H9 (cell line): ENCODE results near the gene WDR64. TPM values are rescaled to one million over a fixed set of nuclear protein-coding genes. Genes with fewer than 3 reads are reported as not detected.

ENCODE experiments used
- DNase-seq: peaks from one replicate; pipeline ENCODE4 v3.0.0-alpha.2; 2017
- H2AFZ ChIP-seq: one replicate; pipeline ENCODE4 v1.6.1; 2013; ENCODE audit warnings: mild to moderate bottlenecking, low read length, control low read depth, moderate library complexity
- H2AK5ac ChIP-seq: 2 replicates; pipeline ENCODE4 v1.6.1; 2013; ENCODE audit warnings: low read length, control low read depth, mixed read lengths; ENCODE audit not compliant: insufficient read length
- H2BK120ac ChIP-seq: one replicate; pipeline ENCODE4 v1.6.1; 2013; ENCODE audit warnings: low read depth, mild to moderate bottlenecking, low read length, control low read depth, inconsistent platforms; ENCODE audit not compliant: poor library complexity, severe bottlenecking
- H2BK12ac ChIP-seq: 2 replicates; pipeline ENCODE4 v1.6.1; 2013; ENCODE audit warnings: low read length, control low read depth, mixed read lengths, low read depth; ENCODE audit not compliant: insufficient read length
- H2BK15ac ChIP-seq: 2 replicates; pipeline ENCODE4 v1.6.1; 2013; ENCODE audit warnings: low read depth, low read length, control low read depth
- H2BK20ac ChIP-seq: one replicate; pipeline ENCODE4 v1.6.1; 2013; ENCODE audit warnings: low read depth, mild to moderate bottlenecking, low read length, control low read depth, inconsistent platforms; ENCODE audit not compliant: poor library complexity, severe bottlenecking
- H2BK5ac ChIP-seq: 2 replicates; pipeline ENCODE4 v1.6.1; 2013; ENCODE audit warnings: low read length, control low read depth, mixed read lengths; ENCODE audit not compliant: insufficient read length
- H3K14ac ChIP-seq: 2 replicates; pipeline ENCODE4 v1.6.1; 2013; ENCODE audit warnings: low read length, control low read depth; ENCODE audit not compliant: insufficient read depth
- H3K18ac ChIP-seq: 2 replicates; pipeline ENCODE4 v1.6.1; 2013; ENCODE audit warnings: low read depth, mild to moderate bottlenecking, mixed read lengths, low read length, control low read depth; ENCODE audit not compliant: insufficient read length
- H3K23ac ChIP-seq: 2 replicates; pipeline ENCODE4 v1.6.1; 2013; ENCODE audit warnings: low read length, control low read depth, mixed read lengths, low read depth; ENCODE audit not compliant: insufficient read length
- H3K23me2 ChIP-seq: 2 replicates; pipeline ENCODE4 v1.6.1; 2013; ENCODE audit warnings: low read depth, mild to moderate bottlenecking, mixed read lengths, low read length, control low read depth; ENCODE audit not compliant: insufficient read length, poor library complexity, severe bottlenecking
- H3K27ac ChIP-seq: 2 replicates; pipeline ENCODE4 v1.5.1; 2013; ENCODE audit warnings: low read length, control low read depth, mixed read lengths, low read depth; ENCODE audit not compliant: insufficient read length
- H3K27me3 ChIP-seq: 2 replicates; pipeline ENCODE4 v1.6.1; 2013; ENCODE audit warnings: low read length, control low read depth, inconsistent platforms; ENCODE audit not compliant: insufficient read depth
- H3K4ac ChIP-seq: 2 replicates; pipeline ENCODE4 v1.6.1; 2013; ENCODE audit warnings: low read depth, mild to moderate bottlenecking, control low read depth, inconsistent platforms, low read length, moderate library complexity
- H3K4me1 ChIP-seq: 2 replicates; pipeline ENCODE4 v1.6.1; 2013; ENCODE audit warnings: low read length, control low read depth, inconsistent platforms; ENCODE audit not compliant: insufficient read depth
- H3K4me2 ChIP-seq: 2 replicates; pipeline ENCODE4 v1.6.1; 2013; ENCODE audit warnings: low read length, control low read depth, mixed read lengths; ENCODE audit not compliant: insufficient read length, insufficient read depth
- H3K56ac ChIP-seq: 2 replicates; pipeline ENCODE4 v1.6.1; 2013; ENCODE audit warnings: low read depth, mild to moderate bottlenecking, mixed read lengths, low read length, control low read depth; ENCODE audit not compliant: insufficient read length
- H3K79me1 ChIP-seq: 2 replicates; pipeline ENCODE4 v1.6.1; 2013; ENCODE audit warnings: low read depth, mild to moderate bottlenecking, moderate library complexity, low read length, control low read depth, inconsistent platforms; ENCODE audit not compliant: insufficient read depth, poor library complexity, severe bottlenecking
- H3K79me2 ChIP-seq: 2 replicates; pipeline ENCODE4 v1.6.1; 2013; ENCODE audit warnings: low read length, control low read depth, inconsistent platforms; ENCODE audit not compliant: insufficient read depth
- H3K9ac ChIP-seq: 2 replicates; pipeline ENCODE4 v1.6.1; 2013; ENCODE audit warnings: low read length, control low read depth, mixed read lengths; ENCODE audit not compliant: insufficient read length; ENCODE audit errors: extremely low read depth
- H3K9me3 ChIP-seq: one replicate; pipeline ENCODE4 v1.6.1; 2013; ENCODE audit warnings: low read depth, low read length, inconsistent platforms; ENCODE audit not compliant: control insufficient read depth
- H3T11ph ChIP-seq: one replicate; pipeline ENCODE4 v1.6.1; 2013; ENCODE audit warnings: mild to moderate bottlenecking, low read length, control low read depth, inconsistent platforms
- H4K20me1 ChIP-seq: one replicate; pipeline ENCODE4 v1.6.1; 2013; ENCODE audit not compliant: control insufficient read depth, insufficient read length, insufficient read depth
- H4K5ac ChIP-seq: 2 replicates; pipeline ENCODE4 v1.6.1; 2013; ENCODE audit warnings: low read depth, mild to moderate bottlenecking, mixed read lengths, low read length, control low read depth; ENCODE audit not compliant: insufficient read length
- H4K8ac ChIP-seq: replicated peaks from 2 replicates; pipeline ENCODE4 v1.6.1; 2013; ENCODE audit warnings: low read length, control low read depth, mixed read lengths, low read depth; ENCODE audit not compliant: insufficient read length
- H4K91ac ChIP-seq: 2 replicates; pipeline ENCODE4 v1.6.1; 2013; ENCODE audit warnings: low read depth, mild to moderate bottlenecking, moderate library complexity, mixed read lengths, low read length, control low read depth; ENCODE audit not compliant: insufficient read length
- H3K27ac Mint-ChIP-seq, 3 experiments: 2 replicates in 2 of 3; 3 replicates in 1 of 3; pipeline ENCODE4 v1.8.0; 2020 to 2021; ENCODE audit warnings: mixed read lengths in 3 of 3, mild to moderate bottlenecking in 1 of 3, moderate library complexity in 1 of 3
- H3K27me3 Mint-ChIP-seq: 2 replicates; pipeline ENCODE4 v1.8.0; 2021; ENCODE audit warnings: low read depth, mild to moderate bottlenecking, moderate library complexity, mixed read lengths
- H3K36me3 Mint-ChIP-seq, 3 experiments: 2 replicates in 2 of 3; 3 replicates in 1 of 3; pipeline ENCODE4 v1.8.0; 2020 to 2021; ENCODE audit warnings: low read depth in 3 of 3, mixed read lengths in 3 of 3; ENCODE audit not compliant: insufficient read depth in 1 of 3
- H3K4me1 Mint-ChIP-seq, 2 experiments: 2 replicates each; pipeline ENCODE4 v1.8.0; 2020; ENCODE audit warnings: mixed read lengths in 2 of 2
- H3K4me3 Mint-ChIP-seq, 2 experiments: 2 replicates in 1 of 2; 3 replicates in 1 of 2; pipeline ENCODE4 v1.8.0; 2020 to 2021; ENCODE audit warnings: mild to moderate bottlenecking in 2 of 2, mixed read lengths in 2 of 2, moderate library complexity in 1 of 2
- H3K9me3 Mint-ChIP-seq, 2 experiments: 2 replicates in 1 of 2; 3 replicates in 1 of 2; pipeline ENCODE4 v1.8.0; 2020; ENCODE audit warnings: mild to moderate bottlenecking in 2 of 2, mixed read lengths in 2 of 2, moderate library complexity in 1 of 2
- CTCF ChIP-seq: fragments of 200-600 bp; sonication (generic); conservative IDR thresholded peaks from 3 replicates; pipeline ENCODE4 v1.8.0; 2021; ENCODE audit warnings: antibody characterized with exemption, mild to moderate bottlenecking
- WGBS: extraction: QIAGEN DNeasy Blood & Tissue Kit; methylation state at CpG from one replicate; pipeline ENCODE4 v1.1.7; 2013; ENCODE audit warnings: missing lambda C conversion rate, low lambda C conversion rate, mixed read lengths; ENCODE audit not compliant: insufficient read length; ENCODE audit errors: extremely low coverage; 5-methylcytosine and 5-hydroxymethylcytosine counted together
- total RNA-seq: library from RNA; stranded (reverse); gene quantifications from 2 replicates; pipeline ENCODE4 v1.2.1, GENCODE V29; 2021

Gene WDR64
- total RNA-seq, 1 experiment from 2014 or later: not detected

- Histone ChIP-seq H4K20me1 (no peaks in the 10 kb centered on the region), H3K18ac (no peak overlapping the region), H3K4me2 (no peak overlapping the region), H3K27ac (no peak overlapping the region), H3K9me3 (no peaks in the 10 kb centered on the region), H2AK5ac (no peak overlapping the region), H3T11ph (no peak overlapping the region), H3K23ac (no peak overlapping the region), H2BK5ac (no peak overlapping the region), H4K91ac (no peak overlapping the region), H3K4ac (no peak overlapping the region), H3K27me3 (no peaks in the 10 kb centered on the region), H3K79me1 (no peaks in the 10 kb centered on the region), H2BK120ac (no peak overlapping the region), H4K5ac (no peak overlapping the region), H3K14ac (0 out of 2 replicates have a peak overlapping the region, but pooled peaks have one; percentile 55), H3K9ac (no peak overlapping the region), H2BK12ac (no peak overlapping the region), H3K23me2 (no peaks in the 10 kb centered on the region), H3K79me2 (no peaks in the 10 kb centered on the region), H3K4me1 (no peaks in the 10 kb centered on the region), H3K56ac (no peak overlapping the region), H2BK15ac (no peak overlapping the region), H4K8ac (no peak overlapping the region), H2AFZ (peak overlapping the region; percentile 23), H2BK20ac (no peak overlapping the region)
- TF ChIP-seq CTCF: no peak
- WGBS: no CpG with 5 or more reads among the region's 2 CpGs
- Mint-ChIP-seq H3K27me3 (no peaks in the 10 kb centered on the region; the same call in 1 of the 2 replicates), H3K27ac (no peak overlapping the region), H3K9me3 (no peaks in the 10 kb centered on the region), H3K36me3 (no peaks in the 10 kb centered on the region), H3K4me3 (no peak overlapping the region), H3K4me1 (no peaks in the 10 kb centered on the region)
- no peak for DNase-seq
These were observed 54.2 kb downstream of the WDR64 start for GRCh38 chr1:241706257-241706656.
